ENCODE measurements around the gene SPI1.

DNA sequence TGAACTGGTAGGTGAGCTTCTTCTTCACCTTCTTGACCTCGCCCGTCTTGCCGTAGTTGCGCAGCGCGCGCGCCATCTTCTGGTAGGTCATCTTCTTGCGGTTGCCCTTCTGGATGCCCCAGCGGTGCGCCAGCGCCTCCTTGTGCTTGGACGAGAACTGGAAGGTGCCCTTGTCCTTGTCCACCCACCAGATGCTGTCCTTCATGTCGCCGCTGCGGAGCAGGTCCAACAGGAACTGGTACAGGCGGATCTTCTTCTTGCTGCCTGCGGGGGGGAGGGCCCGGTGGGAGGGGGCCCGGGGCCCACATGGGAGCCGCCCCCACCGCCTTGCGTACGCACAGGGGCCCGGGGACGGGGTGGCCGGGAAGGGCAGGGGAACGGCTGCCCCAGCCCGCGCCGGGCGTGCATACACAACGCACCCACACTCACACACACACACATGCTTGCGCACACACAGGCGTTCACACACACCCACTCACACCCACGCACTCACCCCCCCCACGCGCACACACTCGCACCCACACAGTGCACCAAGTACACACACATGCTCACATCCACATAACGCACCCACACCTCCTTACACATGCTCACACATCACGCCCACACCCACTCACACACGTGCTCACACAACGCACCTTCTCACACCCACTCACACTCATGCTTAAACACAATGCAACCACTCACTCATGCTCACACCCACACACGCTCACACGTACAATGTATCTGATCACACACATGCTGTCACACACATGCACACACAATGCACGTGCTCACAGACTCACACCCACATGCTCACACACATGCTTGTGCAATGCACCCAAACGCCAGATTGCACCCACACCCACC is 22.8 kb downstream of the SPI1 start:
- TF ChIP-seq POLR2AphosphoS5 (IDR thresholded peaks at IDR 0.05) (peak in 2 of 3 donors; percentile 69 to 70), POLR2A (IDR thresholded peaks at IDR 0.05) (no peak)
- TF ChIP-seq, protein P1, sequence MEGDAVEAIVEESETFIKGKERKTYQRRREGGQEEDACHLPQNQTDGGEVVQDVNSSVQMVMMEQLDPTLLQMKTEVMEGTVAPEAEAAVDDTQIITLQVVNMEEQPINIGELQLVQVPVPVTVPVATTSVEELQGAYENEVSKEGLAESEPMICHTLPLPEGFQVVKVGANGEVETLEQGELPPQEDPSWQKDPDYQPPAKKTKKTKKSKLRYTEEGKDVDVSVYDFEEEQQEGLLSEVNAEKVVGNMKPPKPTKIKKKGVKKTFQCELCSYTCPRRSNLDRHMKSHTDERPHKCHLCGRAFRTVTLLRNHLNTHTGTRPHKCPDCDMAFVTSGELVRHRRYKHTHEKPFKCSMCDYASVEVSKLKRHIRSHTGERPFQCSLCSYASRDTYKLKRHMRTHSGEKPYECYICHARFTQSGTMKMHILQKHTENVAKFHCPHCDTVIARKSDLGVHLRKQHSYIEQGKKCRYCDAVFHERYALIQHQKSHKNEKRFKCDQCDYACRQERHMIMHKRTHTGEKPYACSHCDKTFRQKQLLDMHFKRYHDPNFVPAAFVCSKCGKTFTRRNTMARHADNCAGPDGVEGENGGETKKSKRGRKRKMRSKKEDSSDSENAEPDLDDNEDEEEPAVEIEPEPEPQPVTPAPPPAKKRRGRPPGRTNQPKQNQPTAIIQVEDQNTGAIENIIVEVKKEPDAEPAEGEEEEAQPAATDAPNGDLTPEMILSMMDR (IDR thresholded peaks at IDR 0.05) = peak; percentile 76 to 95
